Hepatocyte (in vitro differentiated cells): Measurements from ENCODE around the gene RHOU.

Source experiments
- EZH2 ChIP-seq: fragments of 200-600 bp; sonication (generic); IDR thresholded peaks from 2 replicates; pipeline ENCODE4 v1.6.1; 2016; ENCODE audit warnings: antibody characterized with exemption, mild to moderate bottlenecking, borderline replicate concordance
- TF ChIP-seq, protein P1 (sequence below): fragments of 200-600 bp; sonication (generic); IDR thresholded peaks from 2 replicates; pipeline ENCODE4 v1.5.1; 2016; ENCODE audit warnings: antibody characterized with exemption, mild to moderate bottlenecking; ENCODE audit not compliant: poor library complexity

DNA sequence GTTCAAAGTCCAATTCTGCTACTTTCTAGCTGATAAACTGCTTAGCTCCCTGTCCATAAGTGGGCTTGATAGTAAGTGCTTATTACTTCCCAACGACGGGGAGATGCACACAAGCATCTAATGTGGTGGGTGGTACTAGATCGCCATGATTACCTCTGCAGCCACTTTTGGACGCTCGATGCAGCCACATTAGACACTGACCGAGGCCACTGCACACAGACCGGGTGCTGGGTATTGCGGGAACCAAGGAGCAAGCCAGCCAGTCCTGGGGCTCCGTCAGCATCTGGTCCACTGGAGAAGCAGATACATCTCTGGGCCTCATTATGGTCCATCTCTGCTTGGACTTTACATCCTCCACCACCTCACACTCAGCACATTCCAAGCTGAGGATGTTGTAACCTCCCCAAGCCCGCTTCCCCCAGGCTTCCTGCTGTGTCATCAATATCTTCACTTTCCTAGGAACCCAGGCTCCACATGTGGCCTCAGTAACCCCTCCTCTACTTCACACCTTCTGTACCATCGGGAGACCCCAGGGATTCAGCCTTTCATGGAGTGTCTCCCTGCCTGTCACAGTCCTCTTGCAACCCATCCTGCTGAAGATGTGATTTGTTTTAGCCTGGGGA lies 48.2 kb downstream of the RHOU start:
- no peak for TF ChIP-seq EZH2
- TF ChIP-seq, protein P1, sequence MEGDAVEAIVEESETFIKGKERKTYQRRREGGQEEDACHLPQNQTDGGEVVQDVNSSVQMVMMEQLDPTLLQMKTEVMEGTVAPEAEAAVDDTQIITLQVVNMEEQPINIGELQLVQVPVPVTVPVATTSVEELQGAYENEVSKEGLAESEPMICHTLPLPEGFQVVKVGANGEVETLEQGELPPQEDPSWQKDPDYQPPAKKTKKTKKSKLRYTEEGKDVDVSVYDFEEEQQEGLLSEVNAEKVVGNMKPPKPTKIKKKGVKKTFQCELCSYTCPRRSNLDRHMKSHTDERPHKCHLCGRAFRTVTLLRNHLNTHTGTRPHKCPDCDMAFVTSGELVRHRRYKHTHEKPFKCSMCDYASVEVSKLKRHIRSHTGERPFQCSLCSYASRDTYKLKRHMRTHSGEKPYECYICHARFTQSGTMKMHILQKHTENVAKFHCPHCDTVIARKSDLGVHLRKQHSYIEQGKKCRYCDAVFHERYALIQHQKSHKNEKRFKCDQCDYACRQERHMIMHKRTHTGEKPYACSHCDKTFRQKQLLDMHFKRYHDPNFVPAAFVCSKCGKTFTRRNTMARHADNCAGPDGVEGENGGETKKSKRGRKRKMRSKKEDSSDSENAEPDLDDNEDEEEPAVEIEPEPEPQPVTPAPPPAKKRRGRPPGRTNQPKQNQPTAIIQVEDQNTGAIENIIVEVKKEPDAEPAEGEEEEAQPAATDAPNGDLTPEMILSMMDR, result no peak
